Hepatocyte (in vitro differentiated cells): ENCODE results near the gene MATCAP1.

Experiments
- CTCF ChIP-seq: fragments of 200-600 bp; sonication (generic); IDR thresholded peaks from 2 replicates; pipeline ENCODE4 v1.5.1; 2016; ENCODE audit warnings: antibody characterized with exemption, mild to moderate bottlenecking; ENCODE audit not compliant: poor library complexity
- EZH2phosphoT487 ChIP-seq: fragments of 200-600 bp; sonication (generic); IDR thresholded peaks from one replicate; pipeline ENCODE4 v1.6.1; 2018; ENCODE audit warnings: antibody characterized with exemption, mild to moderate bottlenecking, low read depth, moderate library complexity; ENCODE audit not compliant: unreplicated experiment, severe bottlenecking

GRCh38 chr16:67191995-67192681 is 8.4 kb upstream of the MATCAP1 start, which contains the start of gene E2F4:
- TF ChIP-seq EZH2phosphoT487, result no peak
- TF ChIP-seq CTCF, result no peak
